Neural progenitor cell (in vitro differentiated cells): ENCODE results near the gene DENND4A. TPM values are rescaled to one million over a fixed set of nuclear protein-coding genes. Genes with fewer than 3 reads are reported as not detected.

Experiments
- DNase-seq: peaks from one replicate; pipeline ENCODE4 v3.0.0-alpha.2; 2016; ENCODE audit warnings: low spot score
- H2AFZ ChIP-seq: fragments of 200-600 bp; sonication (generic); replicated peaks from 2 replicates; pipeline ENCODE4 v1.6.1; 2016; ENCODE audit warnings: antibody characterized with exemption
- H3F3A ChIP-seq: fragments of 200-600 bp; sonication (generic); 2 replicates; pipeline ENCODE4 v1.6.1; 2016; ENCODE audit warnings: antibody characterized with exemption, low read depth
- H3K27ac ChIP-seq: fragments of 200-600 bp; sonication (generic); 2 replicates; pipeline ENCODE4 v1.5.1; 2016; ENCODE audit warnings: mild to moderate bottlenecking
- H3K27me3 ChIP-seq: fragments of 200-600 bp; sonication (generic); 2 replicates; pipeline ENCODE4 v1.6.1; 2016; ENCODE audit warnings: mild to moderate bottlenecking, moderate library complexity
- H3K36me3 ChIP-seq: fragments of 200-600 bp; sonication (generic); 2 replicates; pipeline ENCODE4 v1.5.1; 2016
- H3K4me1 ChIP-seq: fragments of 200-600 bp; sonication (generic); 2 replicates; pipeline ENCODE4 v1.6.1; 2016; ENCODE audit warnings: mixed run types
- H3K4me2 ChIP-seq: fragments of 200-600 bp; sonication (generic); 2 replicates; pipeline ENCODE4 v1.6.1; 2016
- H3K4me3 ChIP-seq: fragments of 200-600 bp; sonication (generic); 2 replicates; pipeline ENCODE4 v1.5.1; 2016
- H3K79me2 ChIP-seq: fragments of 200-600 bp; sonication (generic); 2 replicates; pipeline ENCODE4 v1.6.1; 2016; ENCODE audit warnings: low read depth
- H3K9ac ChIP-seq: fragments of 200-600 bp; sonication (generic); 2 replicates; pipeline ENCODE4 v1.6.1; 2016
- H3K9me3 ChIP-seq: fragments of 200-600 bp; sonication (generic); 2 replicates; pipeline ENCODE4 v1.5.1; 2016; ENCODE audit warnings: low read depth
- H4K20me1 ChIP-seq: fragments of 200-600 bp; sonication (generic); 2 replicates; pipeline ENCODE4 v1.6.1; 2016; ENCODE audit warnings: low read depth
- H3K27ac Mint-ChIP-seq: 3 replicates; pipeline ENCODE4 v1.8.0; 2021; ENCODE audit warnings: mixed read lengths
- H3K27me3 Mint-ChIP-seq: 2 replicates; pipeline ENCODE4 v1.8.0; 2022; ENCODE audit warnings: low read depth, mild to moderate bottlenecking, inconsistent platforms, moderate library complexity, mixed read lengths; ENCODE audit not compliant: insufficient read depth
- H3K36me3 Mint-ChIP-seq: 3 replicates; pipeline ENCODE4 v1.8.0; 2021; ENCODE audit warnings: mixed read lengths
- H3K4me1 Mint-ChIP-seq: 3 replicates; pipeline ENCODE4 v1.8.0; 2021; ENCODE audit warnings: mixed read lengths
- H3K4me3 Mint-ChIP-seq: 3 replicates; pipeline ENCODE4 v1.8.0; 2021; ENCODE audit warnings: mild to moderate bottlenecking, moderate library complexity, mixed read lengths
- H3K9me3 Mint-ChIP-seq: 3 replicates; pipeline ENCODE4 v1.8.0; 2020; ENCODE audit warnings: mixed read lengths
- CTCF ChIP-seq: fragments of 200-600 bp; sonication (generic); IDR thresholded peaks from 2 replicates; pipeline ENCODE4 v1.5.1; 2017; ENCODE audit warnings: antibody characterized with exemption, mild to moderate bottlenecking
- EZH2 ChIP-seq: fragments of 200-600 bp; sonication (generic); IDR thresholded peaks from 2 replicates; pipeline ENCODE4 v1.6.1; 2017; ENCODE audit warnings: antibody characterized with exemption, mild to moderate bottlenecking, moderate library complexity
- EZH2phosphoT487 ChIP-seq: fragments of 200-600 bp; sonication (generic); IDR thresholded peaks from 2 replicates; pipeline ENCODE4 v1.6.1; 2017; ENCODE audit warnings: antibody characterized with exemption
- total RNA-seq: library from RNA; depleted of rRNA; stranded (reverse); fragments of >200 nt; gene quantifications from 2 replicates; pipeline ENCODE4 v1.2.3, GENCODE V29; 2015; ENCODE audit warnings: low replicate concordance

Gene DENND4A
- total RNA-seq, 1 donor from 2014 or later: 4.8 TPM

GRCh38 chr15:65623103-65623502, 169.0 kb downstream of the DENND4A start:
- Histone ChIP-seq H3K9me3 (no peaks in the 10 kb centered on the region), H3K4me1 (no peaks in the 10 kb centered on the region), H3K79me2 (no peaks in the 10 kb centered on the region), H3K4me3 (no peak overlapping the region), H3K9ac (no peak overlapping the region), H3K4me2 (no peak overlapping the region), H2AFZ (no peak overlapping the region), H4K20me1 (no peaks in the 10 kb centered on the region), H3K27me3 (no peaks in the 10 kb centered on the region), H3K27ac (no peak overlapping the region), H3K36me3 (no peaks in the 10 kb centered on the region), H3F3A (no peaks in the 10 kb centered on the region)
- Mint-ChIP-seq H3K27ac (no peak overlapping the region), H3K36me3 (peaks cover 5% of the 10 kb centered on the region), H3K4me3 (no peak overlapping the region), H3K27me3 (no peaks in the 10 kb centered on the region), H3K9me3 (no peaks in the 10 kb centered on the region), H3K4me1 (no peaks in the 10 kb centered on the region)
- no peak for TF ChIP-seq EZH2
- TF ChIP-seq EZH2phosphoT487: no peak
- TF ChIP-seq CTCF: no peak
- no peak for DNase-seq

GRCh38 chr15:65621638-65622037, 170.5 kb downstream of the DENND4A start, which contains the start of gene SLC24A1:
SLC24A1 (plus strand) TSS chr15:65621938; CDS start chr15:65624081, 2,143 bp downstream.
- Histone ChIP-seq H3F3A (no peaks in the 10 kb centered on the region), H3K79me2 (no peaks in the 10 kb centered on the region), H3K4me1 (no peaks in the 10 kb centered on the region), H3K36me3 (no peaks in the 10 kb centered on the region), H3K4me2 (no peak within 1 kb of the TSS), H3K27me3 (no peaks in the 10 kb centered on the region), H3K27ac (no peak within 1 kb of the TSS), H2AFZ (no peak within 1 kb of the TSS), H3K9ac (no peak within 1 kb of the TSS), H3K4me3 (no peak within 1 kb of the TSS), H3K9me3 (no peaks in the 10 kb centered on the region), H4K20me1 (no peaks in the 10 kb centered on the region)
- no peaks in the 10 kb centered on the region for H3K4me1 Mint-ChIP-seq
- no peaks in the 10 kb centered on the region for H3K9me3 Mint-ChIP-seq
- no peak within 1 kb of the TSS for H3K4me3 Mint-ChIP-seq
- peaks cover 5% of the 10 kb centered on the region for H3K36me3 Mint-ChIP-seq
- no peak for TF ChIP-seq EZH2
- no peak for TF ChIP-seq EZH2phosphoT487
- TF ChIP-seq CTCF: no peak
- DNase-seq: no peak
- no peak within 1 kb of the TSS for H3K27ac Mint-ChIP-seq
- H3K27me3 Mint-ChIP-seq: no peaks in the 10 kb centered on the region

- H3K4me1 ChIP-seq: no peaks in the 10 kb centered on the region
- Mint-ChIP-seq H3K4me3 (no peak overlapping the region), H3K4me1 (no peaks in the 10 kb centered on the region), H3K36me3 (peaks cover 5% of the 10 kb centered on the region), H3K9me3 (no peaks in the 10 kb centered on the region), H3K27me3 (no peaks in the 10 kb centered on the region), H3K27ac (no peak overlapping the region)
- no peak for TF ChIP-seq EZH2
- no peak for TF ChIP-seq EZH2phosphoT487
- TF ChIP-seq CTCF: no peak
- no peaks in the 10 kb centered on the region for H3K27me3 ChIP-seq
- H3K4me3 ChIP-seq: no peak overlapping the region
- H3K27ac ChIP-seq: no peak overlapping the region
- no peaks in the 10 kb centered on the region for H3K36me3 ChIP-seq
- H3K79me2 ChIP-seq: no peaks in the 10 kb centered on the region
- H3K4me2 ChIP-seq: no peak overlapping the region
- no peak overlapping the region for H3K9ac ChIP-seq
- no peak for DNase-seq
- H3F3A ChIP-seq: no peaks in the 10 kb centered on the region
- H4K20me1 ChIP-seq: no peaks in the 10 kb centered on the region
- H3K9me3 ChIP-seq: no peaks in the 10 kb centered on the region
- H2AFZ ChIP-seq: no peak overlapping the region
These were observed 171.3 kb downstream of the DENND4A start for GRCh38 chr15:65620833-65621232.
